IMR-90 (cell line): ENCODE data around the gene PCDHB12. TPM values are rescaled to one million over a fixed set of nuclear protein-coding genes. Genes with fewer than 3 reads are reported as not detected.

Source experiments
- ATAC-seq: fragments of 200-7000 bp; cut with Tn5 transposase; 2 replicates; pipeline ENCODE4 v1.9.1; 2020; ENCODE audit warnings: low read depth, mild to moderate bottlenecking, moderate library complexity
- BruUV-seq: library from RNA; stranded (reverse); fragments of 400-500 nt; replicated peaks from 2 replicates; lab custom pipeline; 2021; lab: Mats Ljungman, UMichigan
- CTCF ChIA-PET: fragments of 300-600 bp; formaldehyde crosslinking; extraction: SDS; loops from one replicate; lab custom pipeline; 2021; ENCODE audit warnings: antibody characterized with exemption; lab: Yijun Ruan, JAX
- POLR2A ChIA-PET: fragments of 300-600 bp; sonication (Branson Sonifier 250); formaldehyde crosslinking; loops from one replicate; lab custom pipeline; 2022; ENCODE audit warnings: antibody characterized with exemption; ENCODE audit not compliant: unreplicated experiment; lab: Charles Lee
- DNase-seq: peaks from one replicate; pipeline ENCODE4 v3.0.0; 2013
- H2AFZ ChIP-seq: replicated peaks from 2 replicates; pipeline ENCODE3; 2013; ENCODE audit warnings: low read length, mild to moderate bottlenecking; ENCODE audit not compliant: poor library complexity
- H2AK5ac ChIP-seq: 2 replicates; pipeline ENCODE4 v1.6.1; 2013; ENCODE audit warnings: low read depth, low read length, inconsistent platforms
- H2AK9ac ChIP-seq: replicated peaks from 2 replicates; pipeline ENCODE3; 2013; ENCODE audit warnings: mild to moderate bottlenecking, low read depth, low read length, moderate library complexity; ENCODE audit not compliant: poor library complexity
- H2BK120ac ChIP-seq: 2 replicates; pipeline ENCODE4 v1.6.1; 2013; ENCODE audit warnings: low read depth, low read length, inconsistent platforms
- H2BK15ac ChIP-seq: 3 replicates; pipeline ENCODE4 v1.6.1; 2013; ENCODE audit warnings: low read depth, low read length, inconsistent platforms
- H2BK20ac ChIP-seq: 2 replicates; pipeline ENCODE4 v1.6.1; 2013; ENCODE audit warnings: low read depth, mild to moderate bottlenecking, inconsistent platforms, low read length, moderate library complexity
- H2BK5ac ChIP-seq: 2 replicates; pipeline ENCODE4 v1.6.1; 2013; ENCODE audit warnings: mild to moderate bottlenecking, low read depth, low read length, inconsistent platforms; ENCODE audit not compliant: poor library complexity, severe bottlenecking
- H3K14ac ChIP-seq: replicated peaks from 2 replicates; pipeline ENCODE4 v1.6.1; 2013; ENCODE audit warnings: low read depth, low read length, inconsistent platforms
- H3K18ac ChIP-seq: 2 replicates; pipeline ENCODE4 v1.6.1; 2013; ENCODE audit warnings: low read depth, low read length, control low read depth
- H3K23ac ChIP-seq: 2 replicates; pipeline ENCODE4 v1.6.1; 2013; ENCODE audit warnings: low read depth, low read length, inconsistent platforms
- H3K27ac ChIP-seq: 2 replicates; pipeline ENCODE4 v1.5.1; 2013; ENCODE audit warnings: mild to moderate bottlenecking, control low read depth, low read length; ENCODE audit not compliant: insufficient read depth
- H3K27me3 ChIP-seq: 2 replicates; pipeline ENCODE4 v1.6.1; 2013; ENCODE audit warnings: low read length; ENCODE audit not compliant: control insufficient read depth, insufficient read depth
- H3K36me3 ChIP-seq: 2 replicates; pipeline ENCODE4 v1.6.1; 2013; ENCODE audit warnings: low read length, mixed read lengths; ENCODE audit not compliant: control insufficient read depth, insufficient read depth
- H3K4ac ChIP-seq: 2 replicates; pipeline ENCODE4 v1.6.1; 2013; ENCODE audit warnings: low read depth, low read length, inconsistent platforms
- H3K4me1 ChIP-seq: 2 replicates; pipeline ENCODE4 v1.6.1; 2013; ENCODE audit warnings: low read length, mixed read lengths; ENCODE audit not compliant: control insufficient read depth, insufficient read depth
- H3K4me2 ChIP-seq: 2 replicates; pipeline ENCODE4 v1.6.1; 2013; ENCODE audit warnings: low read depth, mild to moderate bottlenecking, control low read depth, low read length, moderate library complexity
- H3K4me3 ChIP-seq: 2 replicates; pipeline ENCODE4 v1.5.1; 2013; ENCODE audit warnings: low read depth, mild to moderate bottlenecking, control low read depth, low read length, moderate library complexity; ENCODE audit not compliant: insufficient read depth
- H3K56ac ChIP-seq: 2 replicates; pipeline ENCODE4 v1.6.1; 2013; ENCODE audit warnings: low read length, inconsistent platforms; ENCODE audit not compliant: insufficient read depth; ENCODE audit errors: extremely low read depth
- H3K79me1 ChIP-seq, 2 experiments: 2 replicates each; pipeline ENCODE4 v1.6.1; 2013; ENCODE audit warnings: low read length in 2 of 2, inconsistent platforms in 1 of 2, low read depth in 1 of 2
- H3K9ac ChIP-seq: 2 replicates; pipeline ENCODE4 v1.6.1; 2013; ENCODE audit warnings: low read depth, low read length, control low read depth
- H3K9me1 ChIP-seq: 2 replicates; pipeline ENCODE4 v1.6.1; 2013; ENCODE audit warnings: low read length, inconsistent platforms; ENCODE audit not compliant: insufficient read depth
- H3K9me3 ChIP-seq: 2 replicates; pipeline ENCODE4 v1.6.1; 2013; ENCODE audit warnings: low read length; ENCODE audit not compliant: control insufficient read depth, insufficient read depth
- H4K20me1 ChIP-seq: 2 replicates; pipeline ENCODE4 v1.6.1; 2013; ENCODE audit warnings: low read length, inconsistent platforms; ENCODE audit not compliant: insufficient read depth
- H4K5ac ChIP-seq: 2 replicates; pipeline ENCODE4 v1.6.1; 2013; ENCODE audit warnings: mild to moderate bottlenecking, low read depth, low read length, control low read depth
- H4K8ac ChIP-seq, 2 experiments: 2 replicates each; pipeline ENCODE4 v1.6.1; 2013; ENCODE audit warnings: low read depth in 2 of 2, low read length in 2 of 2, control low read depth in 1 of 2, inconsistent platforms in 1 of 2
- H4K91ac ChIP-seq: 2 replicates; pipeline ENCODE4 v1.6.1; 2013; ENCODE audit warnings: low read depth, low read length, inconsistent platforms; ENCODE audit not compliant: insufficient read depth
- BHLHE40 ChIP-seq: fragments of 150-350 bp; IDR thresholded peaks from 2 replicates; pipeline ENCODE4 v1.6.1; 2016; ENCODE audit warnings: mild to moderate bottlenecking, low read depth, low read length
- CEBPB ChIP-seq: IDR thresholded peaks from 2 replicates; pipeline ENCODE4 v1.6.1; 2012; ENCODE audit warnings: low read depth, low read length, improper control_type of control experiment
- CHD1 ChIP-seq: IDR thresholded peaks from 2 replicates; pipeline ENCODE4 v1.6.1; 2012; ENCODE audit warnings: low read depth, low read length, improper control_type of control experiment
- FOS ChIP-seq: fragments of 150-350 bp; IDR thresholded peaks from 2 replicates; pipeline ENCODE4 v1.6.1; 2016; ENCODE audit warnings: low read depth, low read length
- MAFK ChIP-seq: IDR thresholded peaks from 2 replicates; pipeline ENCODE4 v1.6.1; 2012; ENCODE audit warnings: low read depth, low read length, improper control_type of control experiment
- MAZ ChIP-seq: IDR thresholded peaks from 2 replicates; pipeline ENCODE4 v1.6.1; 2012; ENCODE audit warnings: low read depth, mild to moderate bottlenecking, low read length, improper control_type of control experiment, moderate library complexity, borderline replicate concordance
- MXI1 ChIP-seq: IDR thresholded peaks from 2 replicates; pipeline ENCODE4 v1.6.1; 2012; ENCODE audit warnings: low read depth, mild to moderate bottlenecking, low read length, moderate library complexity, borderline replicate concordance
- NFE2L2 ChIP-seq: fragments of 150-350 bp; IDR thresholded peaks from 2 replicates; pipeline ENCODE4 v1.6.1; 2016; ENCODE audit warnings: low read depth, mild to moderate bottlenecking, low read length
- RAD21 ChIP-seq: IDR thresholded peaks from 2 replicates; pipeline ENCODE4 v1.6.1; 2012; ENCODE audit warnings: low read length, improper control_type of control experiment
- RCOR1 ChIP-seq: IDR thresholded peaks from 2 replicates; pipeline ENCODE4 v1.6.1; 2012; ENCODE audit warnings: mild to moderate bottlenecking, low read length, improper control_type of control experiment; ENCODE audit not compliant: insufficient replicate concordance
- SMC3 ChIP-seq: fragments of 150-350 bp; IDR thresholded peaks from 2 replicates; pipeline ENCODE4 v1.6.1; 2016; ENCODE audit warnings: low read depth, mild to moderate bottlenecking, antibody characterized with exemption, low read length, moderate library complexity
- dilution Hi-C: fragments of 300-500 bp; cut with HindIII; formaldehyde crosslinking; loops from one replicate; pipeline ENCODE4 v1.14.3; 2018; ENCODE audit warnings: low sequenced_read_pairs; ENCODE audit not compliant: unreplicated experiment
- in situ Hi-C: fragments of 300-500 bp; cut with MboI; formaldehyde crosslinking; loops from 3 replicates; pipeline ENCODE4 v1.14.3; 2019; ENCODE audit warnings: low sequenced_read_pairs, inconsistent platforms, mixed read lengths
- intact Hi-C: fragments of 100-400 bp; cut with micrococcal nuclease; formaldehyde crosslinking; loops from 2 replicates; pipeline ENCODE4 v1.10.0; 2022
- polyA plus RNA-seq, 3 experiments: library from polyadenylated mRNA; depleted of rRNA; stranded (reverse); fragments of >200 nt; gene quantifications; 2 replicates each; pipeline ENCODE4 v1.2.3, GENCODE V29; 2012; ENCODE audit warnings: low replicate concordance in 1 of 3
- total RNA-seq: library from RNA; depleted of rRNA; stranded (reverse); fragments of >200 nt; gene quantifications from 2 replicates; pipeline ENCODE4 v1.2.3, GENCODE V29; 2012
- TF ChIP-seq, protein P1 (sequence below): fragments of 150-350 bp; IDR thresholded peaks from 2 replicates; pipeline ENCODE4 v1.6.1; 2016; ENCODE audit warnings: low read depth, mild to moderate bottlenecking, low read length, moderate library complexity, borderline replicate concordance
- TF ChIP-seq, protein P2 (sequence below): conservative IDR thresholded peaks from 2 replicates; pipeline ENCODE4 v1.5.1; 2012; ENCODE audit warnings: mild to moderate bottlenecking, low read depth, low read length, improper control_type of control experiment

The PCDHB12 gene
- total and polyA plus RNA-seq, 2 of the 4 experiments (the other 2 are of a cell fraction): 0.09 to 0.18 TPM

DNA sequence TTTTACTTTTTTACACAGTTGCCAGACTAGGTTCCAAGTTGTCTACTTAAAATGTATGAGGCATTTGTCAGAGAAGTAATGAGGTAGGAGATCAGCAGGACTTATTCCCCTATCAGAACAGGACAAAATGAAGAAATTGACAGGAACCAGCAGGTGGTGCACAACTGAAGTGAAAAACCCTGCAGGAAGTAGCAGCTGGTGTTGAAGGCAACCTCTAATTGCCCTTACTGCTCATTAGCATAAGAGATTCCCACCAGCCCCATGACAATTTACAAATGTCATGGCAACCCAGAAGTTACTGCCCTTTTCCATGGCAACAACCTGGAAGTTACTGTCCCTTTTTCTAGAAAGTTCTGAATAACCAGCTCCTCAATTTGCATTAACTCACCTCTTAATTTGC lies 42.1 kb downstream of the PCDHB12 start:
- Histone ChIP-seq H2BK5ac (no peak overlapping the region), H2BK20ac (no peak overlapping the region), H3K4me3 (no peak overlapping the region), H2BK120ac (no peak overlapping the region), H3K4ac (no peak overlapping the region), H2AFZ (no peak overlapping the region), H3K27me3 (no peaks in the 10 kb centered on the region), H3K23ac (no peak overlapping the region), H3K36me3 (no peaks in the 10 kb centered on the region), H4K5ac (no peak overlapping the region), H3K56ac (no peak overlapping the region), H3K14ac (no peak overlapping the region), H3K18ac (no peak overlapping the region), H2AK9ac (no peak overlapping the region), H2AK5ac (no peak overlapping the region), H3K9ac (no peak overlapping the region), H3K4me2 (no peak overlapping the region), H3K4me1 (no peaks in the 10 kb centered on the region), H3K9me1 (no peaks in the 10 kb centered on the region), H4K8ac (no peak overlapping the region), H4K91ac (no peak overlapping the region), H3K9me3 (peaks cover 31% of the 10 kb centered on the region), H4K20me1 (no peaks in the 10 kb centered on the region), H3K27ac (no peak overlapping the region), H3K79me1 (no peaks in the 10 kb centered on the region), H2BK15ac (no peak overlapping the region)
- ChIA-PET CTCF (interaction anchor here (0.6 kb wide), 1 partner anchor 18 kb away, joined by 4 read pairs; no protein-coding TSS in a partner anchor), POLR2A (no interaction called here)
- DNase-seq (no peak), ATAC-seq (no peak)
- intact Hi-C loops (no loop called here), dilution Hi-C loops (no loop called here), in situ Hi-C loops (no loop called here)
- TF ChIP-seq CHD1: no peak
- TF ChIP-seq, protein P1, sequence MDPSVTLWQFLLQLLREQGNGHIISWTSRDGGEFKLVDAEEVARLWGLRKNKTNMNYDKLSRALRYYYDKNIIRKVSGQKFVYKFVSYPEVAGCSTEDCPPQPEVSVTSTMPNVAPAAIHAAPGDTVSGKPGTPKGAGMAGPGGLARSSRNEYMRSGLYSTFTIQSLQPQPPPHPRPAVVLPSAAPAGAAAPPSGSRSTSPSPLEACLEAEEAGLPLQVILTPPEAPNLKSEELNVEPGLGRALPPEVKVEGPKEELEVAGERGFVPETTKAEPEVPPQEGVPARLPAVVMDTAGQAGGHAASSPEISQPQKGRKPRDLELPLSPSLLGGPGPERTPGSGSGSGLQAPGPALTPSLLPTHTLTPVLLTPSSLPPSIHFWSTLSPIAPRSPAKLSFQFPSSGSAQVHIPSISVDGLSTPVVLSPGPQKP: no peak
- no peak for TF ChIP-seq FOS
- TF ChIP-seq MAFK: no peak
- TF ChIP-seq BHLHE40: no peak
- no peak for TF ChIP-seq MAZ
- no peak for TF ChIP-seq RCOR1
- TF ChIP-seq CEBPB: no peak
- TF ChIP-seq MXI1: no peak
- no peak for TF ChIP-seq RAD21
- no peak for TF ChIP-seq NFE2L2
- TF ChIP-seq, protein P2, sequence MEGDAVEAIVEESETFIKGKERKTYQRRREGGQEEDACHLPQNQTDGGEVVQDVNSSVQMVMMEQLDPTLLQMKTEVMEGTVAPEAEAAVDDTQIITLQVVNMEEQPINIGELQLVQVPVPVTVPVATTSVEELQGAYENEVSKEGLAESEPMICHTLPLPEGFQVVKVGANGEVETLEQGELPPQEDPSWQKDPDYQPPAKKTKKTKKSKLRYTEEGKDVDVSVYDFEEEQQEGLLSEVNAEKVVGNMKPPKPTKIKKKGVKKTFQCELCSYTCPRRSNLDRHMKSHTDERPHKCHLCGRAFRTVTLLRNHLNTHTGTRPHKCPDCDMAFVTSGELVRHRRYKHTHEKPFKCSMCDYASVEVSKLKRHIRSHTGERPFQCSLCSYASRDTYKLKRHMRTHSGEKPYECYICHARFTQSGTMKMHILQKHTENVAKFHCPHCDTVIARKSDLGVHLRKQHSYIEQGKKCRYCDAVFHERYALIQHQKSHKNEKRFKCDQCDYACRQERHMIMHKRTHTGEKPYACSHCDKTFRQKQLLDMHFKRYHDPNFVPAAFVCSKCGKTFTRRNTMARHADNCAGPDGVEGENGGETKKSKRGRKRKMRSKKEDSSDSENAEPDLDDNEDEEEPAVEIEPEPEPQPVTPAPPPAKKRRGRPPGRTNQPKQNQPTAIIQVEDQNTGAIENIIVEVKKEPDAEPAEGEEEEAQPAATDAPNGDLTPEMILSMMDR: no peak
- no peak for TF ChIP-seq SMC3
- BruUV-seq: no TSS peak
